OCI-LY7 (cell line): ENCODE results near the gene FIGNL1. TPM values are rescaled to one million over a fixed set of nuclear protein-coding genes. Genes with fewer than 3 reads are reported as not detected.

Source experiments
- BruUV-seq: library from RNA; stranded (reverse); fragments of 400-500 nt; replicated peaks from 2 replicates; lab custom pipeline; 2021; lab: Mats Ljungman, UMichigan
- CTCF ChIA-PET: fragments of 300-600 bp; sonication (Branson Sonifier 250); formaldehyde crosslinking; loops from one replicate; lab custom pipeline; 2022; ENCODE audit warnings: antibody characterized with exemption; ENCODE audit not compliant: unreplicated experiment; lab: Charles Lee
- POLR2A ChIA-PET: fragments of 300-600 bp; sonication (Branson Sonifier 250); formaldehyde crosslinking; loops from one replicate; lab custom pipeline; 2022; ENCODE audit warnings: antibody characterized with exemption; lab: Charles Lee
- DNase-seq: peaks from one replicate; pipeline ENCODE4 v3.0.0-alpha.2; 2015; ENCODE audit warnings: low spot score
- H2AFZ ChIP-seq: fragments of 200-600 bp; sonication (generic), shearing (Covaris generic); 2 replicates; pipeline ENCODE4 v1.6.1; 2014; ENCODE audit warnings: mild to moderate bottlenecking, antibody characterized with exemption, low read length, moderate library complexity
- H3K27ac ChIP-seq: fragments of 200-600 bp; sonication (generic); 2 replicates; pipeline ENCODE4 v1.5.1; 2014; ENCODE audit warnings: mixed run types, low read depth, mild to moderate bottlenecking, moderate library complexity, low read length, inconsistent platforms; ENCODE audit not compliant: poor library complexity, severe bottlenecking
- H3K36me3 ChIP-seq: fragments of 200-600 bp; sonication (generic); 2 replicates; pipeline ENCODE4 v1.6.1; 2014; ENCODE audit warnings: mild to moderate bottlenecking, antibody characterized with exemption, low read length, moderate library complexity, mixed read lengths; ENCODE audit not compliant: insufficient read depth
- H3K4me1 ChIP-seq: fragments of 200-600 bp; sonication (generic); 2 replicates; pipeline ENCODE4 v1.5.1; 2014; ENCODE audit warnings: mild to moderate bottlenecking, low read length; ENCODE audit not compliant: insufficient read depth, poor library complexity, severe bottlenecking
- H3K4me2 ChIP-seq: fragments of 200-600 bp; sonication (generic); 2 replicates; pipeline ENCODE4 v1.6.1; 2014; ENCODE audit warnings: mild to moderate bottlenecking, low read length
- H3K4me3 ChIP-seq: fragments of 200-600 bp; sonication (generic); 2 replicates; pipeline ENCODE4 v1.5.1; 2014; ENCODE audit warnings: mild to moderate bottlenecking, low read depth, low read length; ENCODE audit not compliant: poor library complexity, severe bottlenecking
- H3K79me2 ChIP-seq: fragments of 200-600 bp; sonication (generic); 2 replicates; pipeline ENCODE4 v1.6.1; 2016; ENCODE audit warnings: low read depth, mild to moderate bottlenecking, low read length, moderate library complexity, mixed read lengths; ENCODE audit not compliant: insufficient read depth
- H3K9me2 ChIP-seq: fragments of 200-600 bp; sonication (generic); 2 replicates; pipeline ENCODE4 v1.6.1; 2016; ENCODE audit warnings: mild to moderate bottlenecking, low read length, mixed read lengths; ENCODE audit not compliant: insufficient read depth
- H3K9me3 ChIP-seq: fragments of 200-600 bp; sonication (generic); 2 replicates; pipeline ENCODE4 v1.6.1; 2014; ENCODE audit warnings: mild to moderate bottlenecking, mixed run types, low read length, mixed read lengths
- H4K20me1 ChIP-seq: fragments of 200-600 bp; sonication (generic); 2 replicates; pipeline ENCODE4 v1.6.1; 2014; ENCODE audit warnings: mild to moderate bottlenecking, antibody characterized with exemption, low read length, moderate library complexity, mixed read lengths; ENCODE audit not compliant: insufficient read depth
- CTCF ChIP-seq: fragments of 200-600 bp; sonication (generic); conservative IDR thresholded peaks from 2 replicates; pipeline ENCODE4 v1.5.1; 2014; ENCODE audit warnings: mild to moderate bottlenecking, antibody characterized with exemption, low read length, moderate library complexity, mixed read lengths
- EZH2phosphoT487 ChIP-seq: fragments of 200-600 bp; sonication (generic); IDR thresholded peaks from 2 replicates; pipeline ENCODE4 v1.6.1; 2018; ENCODE audit warnings: low read depth, borderline replicate concordance, mild to moderate bottlenecking, mixed run types, antibody characterized with exemption, low read length, moderate library complexity, mixed read lengths
- intact Hi-C: fragments of 100-400 bp; cut with micrococcal nuclease; formaldehyde crosslinking; loops from one replicate; pipeline ENCODE4 v1.10.0; 2022; ENCODE audit not compliant: unreplicated experiment
- total RNA-seq, 2 experiments: library from RNA; depleted of rRNA in 1 of 2; stranded (reverse); fragments of >200 nt in 1 of 2; shearing (Covaris generic) in 1 of 2; gene quantifications; 2 replicates each; pipeline ENCODE4 v1.2.3, GENCODE V29; 2014 to 2022

FIGNL1 gene
- total RNA-seq, 2 experiments from 2014 or later, result 41.5 to 55.6 TPM

GRCh38 chr7:50474382-50475160, 24.4 kb upstream of the FIGNL1 start:
- no peak overlapping the region for H3K27ac ChIP-seq
- H4K20me1 ChIP-seq, result no peaks in the 10 kb centered on the region
- H3K4me1 ChIP-seq, result no peaks in the 10 kb centered on the region
- TF ChIP-seq EZH2phosphoT487 (no peak), CTCF (no peak)
- no peaks in the 10 kb centered on the region for H3K36me3 ChIP-seq
- H3K4me2 ChIP-seq, result no peak overlapping the region
- no peaks in the 10 kb centered on the region for H3K79me2 ChIP-seq
- H3K4me3 ChIP-seq, result no peak overlapping the region
- DNase-seq, result no peak
- H3K9me3 ChIP-seq, result no peaks in the 10 kb centered on the region
- intact Hi-C loops, result no loop called here
- no peak overlapping the region for H2AFZ ChIP-seq
- ChIA-PET POLR2A (interaction anchor here (0.6 to 1.5 kb wide), 3 partner anchors 13 to 206 kb away, joined by 3 read pairs; no protein-coding TSS in a partner anchor), CTCF (no interaction called here)
- BruUV-seq, result no TSS peak
- no peaks in the 10 kb centered on the region for H3K9me2 ChIP-seq

GRCh38 chr7:50473531-50473930, 23.4 kb upstream of the FIGNL1 start:
- Histone ChIP-seq H3K4me3 (no peak overlapping the region), H2AFZ (no peak overlapping the region), H3K36me3 (no peaks in the 10 kb centered on the region), H3K27ac (no peak overlapping the region), H3K9me3 (no peaks in the 10 kb centered on the region), H3K79me2 (no peaks in the 10 kb centered on the region), H3K4me1 (no peaks in the 10 kb centered on the region), H3K9me2 (no peaks in the 10 kb centered on the region), H3K4me2 (no peak overlapping the region), H4K20me1 (no peaks in the 10 kb centered on the region)
- TF ChIP-seq EZH2phosphoT487, result no peak
- TF ChIP-seq CTCF, result no peak
- ChIA-PET CTCF (no interaction called here), POLR2A (no interaction called here)
- intact Hi-C loops, result no loop called here
- no peak for DNase-seq
- no TSS peak for BruUV-seq

- no peak overlapping the region for H3K27ac ChIP-seq
- no peak overlapping the region for H2AFZ ChIP-seq
- no peaks in the 10 kb centered on the region for H3K79me2 ChIP-seq
- H3K4me3 ChIP-seq, result no peak overlapping the region
- TF ChIP-seq EZH2phosphoT487 (no peak), CTCF (no peak)
- no peak for DNase-seq
- intact Hi-C loops, result no loop called here
- H3K9me2 ChIP-seq, result no peaks in the 10 kb centered on the region
- H3K9me3 ChIP-seq, result no peaks in the 10 kb centered on the region
- CTCF ChIA-PET, result interaction anchor here (0.5 kb wide), 1 partner anchor 79 kb away, joined by 3 read pairs; no protein-coding TSS in a partner anchor
- BruUV-seq, result no TSS peak
- H3K4me2 ChIP-seq, result no peak overlapping the region
- H4K20me1 ChIP-seq, result no peaks in the 10 kb centered on the region
- H3K4me1 ChIP-seq, result no peaks in the 10 kb centered on the region
- no peaks in the 10 kb centered on the region for H3K36me3 ChIP-seq
- POLR2A ChIA-PET, result no interaction called here
Observed at GRCh38 chr7:50472427-50472826, 22.3 kb upstream of the FIGNL1 start.
